K562 (cell line): Measurements from ENCODE around the gene MYH15. TPM values are rescaled to one million over a fixed set of nuclear protein-coding genes. Genes with fewer than 3 reads are reported as not detected.

ENCODE experiments used
- DEAF1 ChIP-seq: fragments of 450-650 bp; formaldehyde crosslinking; IDR thresholded peaks from 2 replicates; pipeline ENCODE4 v1.4.0; 2020; ENCODE audit warnings: mild to moderate bottlenecking, moderate library complexity
- ETV6 ChIP-seq, 3 experiments: fragments of 150-350 bp in 1 of 3; sonication (generic) in 1 of 3; formaldehyde crosslinking in 1 of 3; IDR thresholded peaks; 2 replicates each; pipeline versions ENCODE4 v1.6.1 to v1.8.0; 2014 to 2022; ENCODE audit warnings: borderline replicate concordance in 2 of 3, low read depth in 2 of 3, antibody characterized with exemption in 1 of 3, low read length in 1 of 3, mild to moderate bottlenecking in 1 of 3, missing genetic modification reagents in 1 of 3
- HCFC1 ChIP-seq: IDR thresholded peaks from 2 replicates; pipeline ENCODE4 v1.6.1; 2012; ENCODE audit warnings: low read depth, low read length, improper control_type of control experiment
- HSF4 ChIP-seq: fragments of 250-450 bp; sonication (Bioruptor Pico); IDR thresholded peaks from 2 replicates; pipeline ENCODE4 v2.1.2; 2022; ENCODE audit warnings: mild to moderate bottlenecking, moderate library complexity, borderline replicate concordance
- MAFK ChIP-seq: IDR thresholded peaks from 2 replicates; pipeline ENCODE4 v1.6.1; 2011; ENCODE audit warnings: low read length, improper control_type of control experiment
- MLLT1 ChIP-seq, 2 experiments: fragments of 450-650 bp; IDR thresholded peaks; 2 replicates each; pipeline ENCODE4 v1.6.1; 2016
- NR2F6 ChIP-seq: fragments of 450-650 bp; formaldehyde crosslinking; IDR thresholded peaks from 2 replicates; pipeline ENCODE4 v1.4.0; 2020; ENCODE audit warnings: mild to moderate bottlenecking
- SMC3 ChIP-seq: conservative IDR thresholded peaks from 2 replicates; pipeline ENCODE4 v1.6.1; 2011; ENCODE audit warnings: low read depth, low read length, improper control_type of control experiment; ENCODE audit not compliant: insufficient read depth
- TCFL5 ChIP-seq: fragments of 250-450 bp; sonication (Bioruptor Pico); conservative IDR thresholded peaks from 2 replicates; pipeline ENCODE4 v1.6.1; 2021; ENCODE audit warnings: mild to moderate bottlenecking, moderate library complexity, matching md5 sums
- USF1 ChIP-seq: sonication (generic); formaldehyde crosslinking; IDR thresholded peaks from 2 replicates; pipeline ENCODE4 v1.9.0; 2022; ENCODE audit warnings: mild to moderate bottlenecking, missing genetic modification reagents
- USF2 ChIP-seq: sonication (generic); formaldehyde crosslinking; IDR thresholded peaks from 2 replicates; pipeline ENCODE4 v1.5.0; 2020; ENCODE audit warnings: missing genetic modification reagents
- ZBTB12 ChIP-seq: fragments of 250-450 bp; sonication (Bioruptor Pico); IDR thresholded peaks from 2 replicates; pipeline ENCODE4 v1.4.0; 2020
- ZNF175 ChIP-seq: fragments of 200-800 bp; sonication (Bioruptor generic); IDR thresholded peaks from 2 replicates; pipeline ENCODE4 v1.6.1; 2016; ENCODE audit warnings: low read depth, mild to moderate bottlenecking, missing genetic modification characterization, missing compliant biosample characterization
- ZNF274 ChIP-seq: IDR thresholded peaks from 2 replicates; pipeline ENCODE4 v1.6.1; 2011; ENCODE audit warnings: low read depth, mild to moderate bottlenecking, low read length, moderate library complexity, borderline replicate concordance
- ZNF41 ChIP-seq: fragments of 250-450 bp; sonication (Bioruptor Pico); conservative IDR thresholded peaks from 2 replicates; pipeline ENCODE4 v1.4.0; 2020; ENCODE audit warnings: mild to moderate bottlenecking
- polyA plus RNA-seq, 8 experiments: library from polyadenylated mRNA; depleted of rRNA in 4 of 8; stranded (reverse) in 5 of 8; unstranded in 3 of 8; fragments of >200 nt; fragmentation: Nextera tagmentation in 2 of 8; fragmentation: Illumina TruSeq in 1 of 8; extraction: Ambion mirVana in 2 of 8; extraction: Trizol in 1 of 8; gene quantifications; 2 replicates each; pipeline versions ENCODE4 v1.2.1 to v1.2.3, GENCODE V29; 2011 to 2014; ENCODE audit warnings: inconsistent platforms in 1 of 8, missing spikeins in 1 of 8
- total RNA-seq, 7 experiments: library from RNA; depleted of rRNA in 6 of 7; stranded (reverse); fragments of >200 nt in 6 of 7; fragmentation: Illumina TruSeq in 2 of 7; extraction: Trizol in 2 of 7; gene quantifications; 2 replicates each; pipeline versions ENCODE4 v1.2.1 to v1.2.3, GENCODE V29; 2011 to 2021; ENCODE audit warnings: low replicate concordance in 1 of 7
- TF ChIP-seq, protein P1 (sequence below): fragments of 250-450 bp; sonication (Bioruptor Pico); IDR thresholded peaks from 2 replicates; pipeline ENCODE4 v1.5.0; 2021; ENCODE audit warnings: mild to moderate bottlenecking, moderate library complexity
- TF ChIP-seq, protein P2 (sequence below): sonication (generic); formaldehyde crosslinking; IDR thresholded peaks from 2 replicates; pipeline ENCODE4 v1.9.0; 2022; ENCODE audit warnings: mild to moderate bottlenecking, missing genetic modification reagents

Gene MYH15
- total and polyA plus RNA-seq, 9 of the 15 experiments (the other 6 are each of a cell fraction or from before 2014, with no cell fraction given): 0.03 to 0.29 (median 0.12) TPM

DNA sequence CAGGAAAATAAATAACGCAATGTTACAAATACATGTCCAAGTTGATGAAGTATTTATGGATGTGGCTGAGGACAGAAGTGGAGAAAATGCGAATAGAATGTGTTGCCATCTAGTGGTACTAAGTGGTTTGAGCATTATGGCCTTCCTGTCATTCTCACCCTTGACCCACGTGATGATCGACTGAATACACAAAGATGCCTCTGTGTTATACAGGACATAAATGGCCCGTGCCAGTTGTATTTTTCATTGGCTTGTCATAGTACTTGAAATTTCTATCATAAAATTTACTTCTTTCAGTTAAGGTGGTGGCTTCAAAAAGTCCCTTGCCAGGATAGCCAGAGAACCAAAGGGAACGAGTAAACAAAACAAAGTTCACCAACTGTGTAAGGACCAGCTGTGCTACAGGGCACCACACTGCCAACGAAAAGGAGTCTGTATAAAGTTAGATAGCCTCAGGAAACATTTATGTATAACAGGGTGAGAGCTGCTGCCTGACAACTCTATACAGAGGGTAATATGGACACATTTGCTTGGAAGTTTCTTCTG lies 103.7 kb downstream of the MYH15 start (continued):
- no peak for TF ChIP-seq ETV6 (IDR thresholded peaks at IDR 0.05; ENCODE audit: borderline replicate concordance in 1 of 2, low read depth in 2 of 2, low read length in 1 of 2)
- TF ChIP-seq ETV6 (CRISPR knock-in tag; IDR thresholded peaks at IDR 0.05; ENCODE audit: borderline replicate concordance): no peak
- TF ChIP-seq SMC3: peak; percentile 50
- TF ChIP-seq ZBTB12 (CRISPR knock-in tag): no peak
- TF ChIP-seq MLLT1 (IDR thresholded peaks at IDR 0.05): no peak
- TF ChIP-seq TCFL5 (CRISPR knock-in tag): no peak
- TF ChIP-seq, protein P1, sequence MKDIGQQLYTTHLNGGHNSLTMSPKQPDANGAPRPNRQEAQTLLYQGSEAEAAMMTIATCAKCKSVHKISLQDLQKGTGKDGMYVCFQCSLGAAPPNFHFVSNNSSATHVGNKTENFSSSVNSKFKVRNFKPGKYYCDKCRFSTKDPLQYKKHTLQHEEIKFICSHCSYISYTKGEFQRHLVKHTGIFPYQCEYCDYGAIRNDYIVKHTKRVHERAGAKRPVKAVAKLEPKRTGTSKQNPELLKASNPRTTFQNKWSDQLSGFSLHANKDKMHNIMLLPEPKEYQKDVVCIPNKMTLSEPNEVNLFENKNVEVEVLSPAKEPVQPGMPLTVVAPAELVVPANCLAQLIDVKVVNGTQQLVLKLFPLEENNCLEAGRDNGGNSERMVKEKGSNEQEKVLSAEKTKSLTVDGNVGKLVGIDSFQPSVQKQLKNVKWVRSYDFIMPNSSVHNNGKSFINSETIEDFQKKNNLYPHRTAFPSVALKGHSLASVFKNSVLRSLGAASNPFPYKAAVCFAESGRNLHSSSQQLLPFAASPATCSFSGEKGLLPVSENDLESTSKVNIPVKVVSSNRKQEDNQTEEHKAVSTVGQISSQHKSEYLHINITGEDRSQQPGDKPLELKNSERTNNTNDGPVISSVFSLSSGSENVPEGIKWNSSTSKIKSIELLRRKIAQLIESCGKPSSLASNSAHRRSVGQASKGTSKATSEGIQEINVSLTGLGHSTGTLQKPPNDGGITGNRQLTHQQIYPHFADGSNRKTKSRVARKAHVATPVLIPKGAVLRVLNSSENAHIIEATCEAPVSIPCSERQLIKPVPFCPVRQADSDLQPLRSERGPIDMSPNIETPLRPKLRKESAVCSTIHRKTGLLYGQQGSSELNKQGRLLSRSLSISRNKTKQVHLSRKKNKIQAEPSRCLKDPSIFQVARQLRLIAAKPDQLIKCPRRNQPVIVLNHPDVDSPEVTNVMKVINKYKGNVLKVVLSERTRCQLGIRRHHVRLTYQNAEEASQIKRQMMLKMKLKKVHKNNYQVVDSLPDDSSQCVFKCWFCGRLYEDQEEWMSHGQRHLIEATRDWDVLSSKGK: no peak
- no peak for TF ChIP-seq HCFC1
- no peak for TF ChIP-seq ZNF175 (CRISPR knock-in tag)
- no peak for TF ChIP-seq NR2F6 (CRISPR knock-in tag)
- no peak for TF ChIP-seq ZNF274
- TF ChIP-seq DEAF1 (CRISPR knock-in tag): peak; percentile 58
- TF ChIP-seq HSF4 (CRISPR knock-in tag): no peak
- TF ChIP-seq ZNF41: no peak
- TF ChIP-seq USF1 (CRISPR knock-in tag): peak; percentile 78
- TF ChIP-seq, protein P2, sequence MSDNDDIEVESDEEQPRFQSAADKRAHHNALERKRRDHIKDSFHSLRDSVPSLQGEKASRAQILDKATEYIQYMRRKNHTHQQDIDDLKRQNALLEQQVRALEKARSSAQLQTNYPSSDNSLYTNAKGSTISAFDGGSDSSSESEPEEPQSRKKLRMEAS (CRISPR knock-in tag): no peak
- peak; percentile 79 for TF ChIP-seq USF2 (CRISPR knock-in tag)
- TF ChIP-seq MAFK: no peak
